Sigmoid colon (tissue), 4 donors: ENCODE results near the gene SREBF2.

Source experiments
- EP300 ChIP-seq, 4 donors: sonication (generic); formaldehyde crosslinking; IDR thresholded peaks; one replicate each; pipeline ENCODE4 v1.6.1; 2017; ENCODE audit warnings: antibody characterized with exemption in 4 of 4
- POLR2A ChIP-seq, 2 donors: fragments of 450-650 bp; IDR thresholded peaks; one replicate each; pipeline ENCODE4 v1.6.1; 2016; ENCODE audit warnings: antibody characterized with exemption in 2 of 2, mild to moderate bottlenecking in 2 of 2, moderate library complexity in 2 of 2
- POLR2AphosphoS5 ChIP-seq, 4 donors: sonication (generic); formaldehyde crosslinking; IDR thresholded peaks; one replicate each; pipeline ENCODE4 v1.6.1; 2017; ENCODE audit warnings: antibody characterized with exemption in 4 of 4
- TF ChIP-seq, protein P1 (sequence below), 4 experiments: fragments of 450-650 bp in 3 of 4; fragments of 200-600 bp in 1 of 4; IDR thresholded peaks; one replicate each; pipeline ENCODE4 v1.5.1; 2016 to 2019; ENCODE audit warnings: antibody characterized with exemption in 4 of 4, mild to moderate bottlenecking in 3 of 4, moderate library complexity in 2 of 4

DNA sequence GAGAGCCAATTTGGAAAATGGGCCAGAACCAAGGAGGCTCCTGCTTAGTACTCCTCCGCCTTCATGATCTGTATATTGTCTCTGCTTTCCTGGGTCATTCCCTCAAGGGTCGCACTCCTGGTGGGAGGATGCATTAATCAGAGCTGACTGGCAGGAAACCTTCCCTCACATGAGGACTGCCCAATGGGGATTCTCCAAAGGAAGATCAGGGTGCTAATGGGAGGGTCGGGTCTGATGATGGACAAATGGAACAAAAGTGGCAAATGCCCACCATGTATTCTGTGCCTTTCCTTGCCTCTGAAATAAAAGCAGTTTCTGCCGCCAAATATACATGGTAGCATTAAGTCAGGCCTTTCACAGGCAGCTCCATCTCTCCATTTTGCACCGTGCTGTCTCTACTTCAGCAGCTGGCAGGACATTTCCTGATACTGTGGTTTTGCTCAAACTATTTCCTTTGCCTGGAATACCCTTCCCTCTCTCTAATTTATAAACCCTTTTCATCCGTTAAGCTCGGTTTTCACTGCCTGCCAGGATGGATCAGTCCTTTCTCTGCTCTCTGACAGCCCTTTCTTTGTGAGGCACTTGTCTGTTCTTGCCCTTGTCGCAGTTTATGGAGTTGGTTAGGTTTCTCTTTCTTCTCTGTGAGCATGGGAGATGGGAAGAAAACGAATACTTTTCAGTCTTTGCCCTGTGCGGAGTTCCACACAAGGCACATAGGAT lies 13.5 kb downstream of the SREBF2 start:
- TF ChIP-seq POLR2A (IDR thresholded peaks at IDR 0.05) (no peak), EP300 (IDR thresholded peaks at IDR 0.05) (no peak), POLR2AphosphoS5 (IDR thresholded peaks at IDR 0.05) (no peak)
- TF ChIP-seq, protein P1, sequence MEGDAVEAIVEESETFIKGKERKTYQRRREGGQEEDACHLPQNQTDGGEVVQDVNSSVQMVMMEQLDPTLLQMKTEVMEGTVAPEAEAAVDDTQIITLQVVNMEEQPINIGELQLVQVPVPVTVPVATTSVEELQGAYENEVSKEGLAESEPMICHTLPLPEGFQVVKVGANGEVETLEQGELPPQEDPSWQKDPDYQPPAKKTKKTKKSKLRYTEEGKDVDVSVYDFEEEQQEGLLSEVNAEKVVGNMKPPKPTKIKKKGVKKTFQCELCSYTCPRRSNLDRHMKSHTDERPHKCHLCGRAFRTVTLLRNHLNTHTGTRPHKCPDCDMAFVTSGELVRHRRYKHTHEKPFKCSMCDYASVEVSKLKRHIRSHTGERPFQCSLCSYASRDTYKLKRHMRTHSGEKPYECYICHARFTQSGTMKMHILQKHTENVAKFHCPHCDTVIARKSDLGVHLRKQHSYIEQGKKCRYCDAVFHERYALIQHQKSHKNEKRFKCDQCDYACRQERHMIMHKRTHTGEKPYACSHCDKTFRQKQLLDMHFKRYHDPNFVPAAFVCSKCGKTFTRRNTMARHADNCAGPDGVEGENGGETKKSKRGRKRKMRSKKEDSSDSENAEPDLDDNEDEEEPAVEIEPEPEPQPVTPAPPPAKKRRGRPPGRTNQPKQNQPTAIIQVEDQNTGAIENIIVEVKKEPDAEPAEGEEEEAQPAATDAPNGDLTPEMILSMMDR (IDR thresholded peaks at IDR 0.05): no peak
